Endodermal cell (in vitro differentiated cells): Measurements from ENCODE around the gene INPP4A. TPM values are rescaled to one million over a fixed set of nuclear protein-coding genes. Genes with fewer than 3 reads are reported as not detected.

Experiments used
- DNase-seq: peaks from one replicate; pipeline ENCODE4 v3.0.0-alpha.2; 2017
- H3K27ac ChIP-seq: 2 replicates; pipeline ENCODE4 v1.5.1; 2013; ENCODE audit warnings: mild to moderate bottlenecking, low read depth, low read length, moderate library complexity
- H3K27me3 ChIP-seq: 2 replicates; pipeline ENCODE4 v1.6.1; 2013; ENCODE audit warnings: mild to moderate bottlenecking, low read length, moderate library complexity; ENCODE audit not compliant: insufficient read depth, control insufficient read depth, poor library complexity, severe bottlenecking
- H3K36me3 ChIP-seq: 2 replicates; pipeline ENCODE4 v1.7.0; 2013; ENCODE audit warnings: mild to moderate bottlenecking, low read length, moderate library complexity; ENCODE audit not compliant: control insufficient read depth, insufficient read depth
- H3K4me1 ChIP-seq: one replicate; pipeline ENCODE4 v1.7.0; 2013; ENCODE audit warnings: low read length; ENCODE audit not compliant: control insufficient read depth, insufficient read depth
- H3K4me3 ChIP-seq: 2 replicates; pipeline ENCODE4 v1.5.1; 2013; ENCODE audit warnings: mild to moderate bottlenecking, low read length, moderate library complexity
- H3K9ac ChIP-seq: 2 replicates; pipeline ENCODE4 v1.6.1; 2013; ENCODE audit warnings: mild to moderate bottlenecking, low read length, moderate library complexity; ENCODE audit not compliant: poor library complexity, severe bottlenecking; ENCODE audit errors: extremely low read depth
- H3K9me3 ChIP-seq: 2 replicates; pipeline ENCODE4 v1.6.1; 2013; ENCODE audit warnings: mild to moderate bottlenecking, low read length, moderate library complexity; ENCODE audit not compliant: control insufficient read depth
- H3K27ac Mint-ChIP-seq: 2 replicates; pipeline ENCODE4 v1.8.0; 2020; ENCODE audit warnings: mixed read lengths
- H3K27me3 Mint-ChIP-seq: 2 replicates; pipeline ENCODE4 v1.8.0; 2021; ENCODE audit warnings: mild to moderate bottlenecking, mixed read lengths; ENCODE audit not compliant: insufficient read depth
- H3K36me3 Mint-ChIP-seq: 2 replicates; pipeline ENCODE4 v1.8.0; 2020; ENCODE audit warnings: low read depth, mixed read lengths
- H3K4me1 Mint-ChIP-seq: 2 replicates; pipeline ENCODE4 v1.8.0; 2020; ENCODE audit warnings: mixed read lengths
- H3K4me3 Mint-ChIP-seq: 2 replicates; pipeline ENCODE4 v1.8.0; 2020; ENCODE audit warnings: mild to moderate bottlenecking, moderate library complexity, mixed read lengths
- H3K9me3 Mint-ChIP-seq: 2 replicates; pipeline ENCODE4 v1.8.0; 2020; ENCODE audit warnings: mild to moderate bottlenecking, mixed read lengths
- WGBS, 2 experiments: methylation state at CpG; one replicate each; pipeline versions ENCODE4 v1.1.5 to v1.1.7; 2013; ENCODE audit warnings: missing lambda C conversion rate in 2 of 2, mixed read lengths in 1 of 2; ENCODE audit not compliant: insufficient coverage in 1 of 2, insufficient read length in 1 of 2; 5-methylcytosine and 5-hydroxymethylcytosine counted together
- total RNA-seq, 2 donors: library from RNA; stranded (reverse); fragmentation: NEBNext Ultra II Directional in 1 of 2; extraction: Animal tissue kit (Norgen Biotek cat#: 25700) in 1 of 2; gene quantifications; 2 replicates in 1 of 2; 3 replicates in 1 of 2; pipeline ENCODE4 v1.2.1, GENCODE V29; 2021
- TF ChIP-seq, protein P1 (sequence below): fragments of 200-600 bp; sonication (generic); conservative IDR thresholded peaks from 2 replicates; pipeline ENCODE4 v1.5.0; 2021; ENCODE audit warnings: antibody characterized with exemption, mild to moderate bottlenecking

The INPP4A gene
- total RNA-seq, 2 donors from 2014 or later: 84.9 to 94.2 TPM

- TF ChIP-seq, protein P1, sequence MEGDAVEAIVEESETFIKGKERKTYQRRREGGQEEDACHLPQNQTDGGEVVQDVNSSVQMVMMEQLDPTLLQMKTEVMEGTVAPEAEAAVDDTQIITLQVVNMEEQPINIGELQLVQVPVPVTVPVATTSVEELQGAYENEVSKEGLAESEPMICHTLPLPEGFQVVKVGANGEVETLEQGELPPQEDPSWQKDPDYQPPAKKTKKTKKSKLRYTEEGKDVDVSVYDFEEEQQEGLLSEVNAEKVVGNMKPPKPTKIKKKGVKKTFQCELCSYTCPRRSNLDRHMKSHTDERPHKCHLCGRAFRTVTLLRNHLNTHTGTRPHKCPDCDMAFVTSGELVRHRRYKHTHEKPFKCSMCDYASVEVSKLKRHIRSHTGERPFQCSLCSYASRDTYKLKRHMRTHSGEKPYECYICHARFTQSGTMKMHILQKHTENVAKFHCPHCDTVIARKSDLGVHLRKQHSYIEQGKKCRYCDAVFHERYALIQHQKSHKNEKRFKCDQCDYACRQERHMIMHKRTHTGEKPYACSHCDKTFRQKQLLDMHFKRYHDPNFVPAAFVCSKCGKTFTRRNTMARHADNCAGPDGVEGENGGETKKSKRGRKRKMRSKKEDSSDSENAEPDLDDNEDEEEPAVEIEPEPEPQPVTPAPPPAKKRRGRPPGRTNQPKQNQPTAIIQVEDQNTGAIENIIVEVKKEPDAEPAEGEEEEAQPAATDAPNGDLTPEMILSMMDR: no peak
- peaks cover 60% of the 10 kb centered on the region for H3K36me3 ChIP-seq
- peak overlapping the region; percentile 38 for H3K27ac ChIP-seq
- no peak overlapping the region for H3K4me3 ChIP-seq
- peaks cover 41% of the 10 kb centered on the region for H3K4me1 Mint-ChIP-seq
- 92 to 98% methylated on average over 12 to 14 of the region's 14 CpGs for WGBS, 2 experiments
- H3K4me1 ChIP-seq: peaks cover 8% of the 10 kb centered on the region
- peak; percentile 46 for DNase-seq
- peaks cover 33% of the 10 kb centered on the region for H3K36me3 Mint-ChIP-seq
- H3K4me3 Mint-ChIP-seq: no peak overlapping the region
- no peaks in the 10 kb centered on the region for H3K27me3 Mint-ChIP-seq
- no peak overlapping the region for H3K9ac ChIP-seq
- H3K27me3 ChIP-seq: no peaks in the 10 kb centered on the region
- no peaks in the 10 kb centered on the region for H3K9me3 Mint-ChIP-seq
- H3K27ac Mint-ChIP-seq: peak overlapping the region; percentile 38
- H3K9me3 ChIP-seq: no peaks in the 10 kb centered on the region
Measured at GRCh38 chr2:98458667-98459380, 14.2 kb downstream of the INPP4A start.

GRCh38 chr2:98459496-98460175, 15.0 kb downstream of the INPP4A start:
- H3K4me3 ChIP-seq: no peak overlapping the region
- TF ChIP-seq, protein P1: no peak
- H3K27ac ChIP-seq: no peak overlapping the region
- no peak overlapping the region for H3K9ac ChIP-seq
- Mint-ChIP-seq H3K4me1 (peaks cover 41% of the 10 kb centered on the region), H3K9me3 (no peaks in the 10 kb centered on the region), H3K36me3 (peaks cover 33% of the 10 kb centered on the region), H3K27ac (peak overlapping the region; percentile 37), H3K4me3 (no peak overlapping the region), H3K27me3 (no peaks in the 10 kb centered on the region)
- H3K27me3 ChIP-seq: no peaks in the 10 kb centered on the region
- peak; percentile 34 for DNase-seq
- peaks cover 16% of the 10 kb centered on the region for H3K4me1 ChIP-seq
- H3K9me3 ChIP-seq: no peaks in the 10 kb centered on the region
- peaks cover 60% of the 10 kb centered on the region for H3K36me3 ChIP-seq
- WGBS, 2 experiments: 91 to 92% methylated on average over 2 of the region's 3 CpGs

DNA sequence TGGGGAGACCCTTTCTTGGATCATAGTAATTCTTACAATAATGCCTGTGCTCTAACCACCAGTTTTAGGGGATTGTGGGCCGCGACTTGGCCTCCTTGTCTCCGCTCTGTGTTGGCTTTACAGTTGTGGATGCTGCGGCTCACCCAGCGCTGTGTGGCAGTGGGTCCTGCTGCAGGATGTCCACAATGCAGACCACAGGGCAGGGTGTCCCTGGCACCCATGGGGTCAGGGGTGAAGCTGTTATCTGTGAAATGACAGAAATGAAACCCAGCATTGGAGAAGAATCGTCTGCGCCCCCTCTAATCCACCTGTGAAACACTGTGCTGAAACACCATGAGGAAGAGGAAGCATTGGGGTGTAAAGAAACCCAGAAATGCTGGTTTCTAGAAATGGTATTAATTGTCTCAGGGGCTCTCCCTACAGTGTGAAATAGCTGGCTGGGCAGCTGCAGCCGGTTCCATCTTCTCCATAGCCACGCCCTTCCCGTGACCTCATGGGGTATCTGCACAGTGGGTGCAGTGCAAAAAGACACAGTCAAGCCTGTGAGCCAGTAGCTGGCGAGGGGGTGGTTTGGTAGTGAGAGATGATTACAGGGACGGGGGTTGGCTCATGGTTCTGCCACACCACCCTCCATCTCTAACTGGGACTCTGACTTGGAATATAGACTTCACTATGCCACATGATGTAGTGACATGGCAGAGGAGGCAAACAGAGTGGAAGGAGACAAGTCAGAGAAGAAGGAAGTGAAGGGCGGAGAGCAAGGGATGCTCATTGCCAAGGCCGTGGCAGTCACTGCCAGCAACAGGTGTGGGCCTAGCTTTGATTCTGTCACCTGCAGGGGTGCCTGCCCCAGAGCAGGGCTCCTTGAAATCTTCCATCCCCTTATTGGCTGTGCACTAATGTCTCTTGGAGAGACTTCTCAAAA, 16.2 kb downstream of the INPP4A start:
- Mint-ChIP-seq H3K9me3 (peaks cover 1% of the 10 kb centered on the region), H3K27me3 (no peaks in the 10 kb centered on the region), H3K4me3 (no peak overlapping the region), H3K36me3 (peaks cover 36% of the 10 kb centered on the region), H3K27ac (peak overlapping the region; percentile 61), H3K4me1 (peaks cover 49% of the 10 kb centered on the region)
- Histone ChIP-seq H3K4me1 (peaks cover 25% of the 10 kb centered on the region), H3K9ac (peak overlapping the region; percentile 1), H3K27ac (no peak overlapping the region), H3K36me3 (peaks cover 61% of the 10 kb centered on the region), H3K9me3 (no peaks in the 10 kb centered on the region), H3K4me3 (no peak overlapping the region), H3K27me3 (no peaks in the 10 kb centered on the region)
- TF ChIP-seq, protein P1: no peak
- peak; percentile 41 for DNase-seq
- WGBS, 2 experiments: 93 to 94% methylated on average over 9 to 14 of the region's 14 CpGs
